GM04503 (cell line): ENCODE data around the gene MAD2L1BP.

Experiments
- DNase-seq: peaks from one replicate; pipeline ENCODE4 v3.0.0-alpha.2; 2012; ENCODE audit warnings: low read depth

Gene MAD2L1BP

DNA sequence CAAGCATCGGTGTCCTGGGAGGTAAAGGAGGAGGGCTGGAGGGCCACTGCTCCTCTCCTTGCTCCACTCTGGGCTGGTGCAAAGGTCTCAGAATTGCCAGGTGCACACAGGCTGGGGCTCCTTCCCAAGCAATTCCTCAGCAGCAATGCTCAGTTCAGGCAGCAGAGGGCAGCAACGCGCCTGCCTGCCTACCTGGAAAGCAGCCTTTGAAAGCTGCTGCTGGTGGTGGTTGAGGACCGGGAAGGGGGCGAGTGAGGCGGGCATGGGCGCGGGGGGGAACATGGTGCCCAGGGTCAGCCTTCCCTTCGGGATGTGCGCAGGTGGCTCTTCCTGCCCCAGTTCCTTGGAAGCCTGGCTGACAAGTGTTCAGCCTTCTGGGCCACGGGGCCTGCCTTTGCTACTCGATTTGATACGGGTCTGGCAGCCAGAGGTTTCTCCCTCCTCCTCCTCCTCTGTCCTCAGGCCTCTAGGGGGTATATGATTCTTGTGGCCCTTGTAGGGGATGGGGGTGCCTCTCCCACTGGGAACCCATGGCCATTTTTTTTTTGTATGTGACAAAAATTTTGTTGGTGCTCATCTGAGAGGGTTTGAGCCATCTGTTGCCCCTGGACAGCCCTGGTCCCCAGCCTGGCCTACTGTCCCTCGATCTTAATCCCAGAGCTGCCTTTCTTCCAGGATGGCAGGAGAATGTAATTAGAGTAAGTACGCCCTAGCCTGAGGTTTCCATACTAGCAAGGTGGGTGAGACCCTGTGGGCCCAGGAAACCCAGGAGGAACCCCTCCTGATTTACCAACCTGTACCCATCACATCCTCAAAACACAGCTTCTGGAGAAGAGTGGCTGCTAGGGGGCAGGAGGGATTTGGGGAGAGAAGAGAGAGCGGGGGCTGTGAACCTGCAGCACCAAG lies 31.9 kb downstream of the MAD2L1BP start:
- no peak for DNase-seq

GRCh38 chr6:43668151-43669028 lies 32.8 kb downstream of the MAD2L1BP start:
- DNase-seq = no peak

DNA sequence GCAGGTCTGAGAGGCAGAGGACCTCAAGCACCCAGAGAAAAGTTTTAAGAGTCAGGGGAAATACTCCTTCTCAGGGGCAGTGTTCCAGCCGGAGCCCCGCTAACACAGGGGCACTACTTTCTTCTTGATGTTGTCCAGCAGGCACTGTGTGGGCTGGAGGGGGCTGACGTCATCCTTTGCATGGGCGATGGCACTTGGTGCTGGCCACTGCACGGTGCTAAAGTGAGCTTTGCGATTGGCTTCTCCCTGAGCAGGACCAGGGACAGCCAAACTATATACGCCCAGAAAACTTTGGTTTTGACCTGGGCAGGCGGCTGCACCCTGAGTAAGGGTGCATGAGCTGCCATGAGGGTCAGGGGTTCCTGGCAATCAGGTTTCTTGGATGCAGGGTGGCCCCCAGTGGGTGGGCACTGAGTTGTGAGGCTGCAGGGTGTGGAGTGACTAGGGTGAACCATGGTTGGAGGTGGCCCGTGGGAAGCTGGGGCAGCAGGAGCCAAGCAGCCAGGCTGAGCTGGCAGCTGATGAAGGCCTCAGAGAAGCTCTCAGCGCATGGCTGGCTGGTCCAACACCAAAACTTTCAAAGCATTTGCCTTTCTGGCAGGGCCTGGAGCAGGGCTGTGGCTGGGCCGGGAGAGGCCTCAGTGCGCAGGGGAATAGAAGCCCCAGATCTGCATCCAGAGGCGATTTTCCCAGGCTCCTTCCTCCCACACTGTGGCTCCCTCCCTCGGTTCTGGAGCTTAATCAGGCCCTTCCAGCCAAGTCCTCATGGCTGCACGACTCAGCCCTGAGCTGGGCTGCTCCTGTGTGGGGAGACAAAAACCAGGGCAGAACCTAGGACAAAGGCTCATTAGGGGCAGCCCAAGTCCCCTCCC lies 33.6 kb downstream of the MAD2L1BP start:
- no peak for DNase-seq

GRCh38 chr6:43669922-43670622 lies 34.4 kb downstream of the MAD2L1BP start:
- DNase-seq = no peak

GRCh38 chr6:43670623-43670986 lies 35.0 kb downstream of the MAD2L1BP start:
- DNase-seq = no peak

DNA sequence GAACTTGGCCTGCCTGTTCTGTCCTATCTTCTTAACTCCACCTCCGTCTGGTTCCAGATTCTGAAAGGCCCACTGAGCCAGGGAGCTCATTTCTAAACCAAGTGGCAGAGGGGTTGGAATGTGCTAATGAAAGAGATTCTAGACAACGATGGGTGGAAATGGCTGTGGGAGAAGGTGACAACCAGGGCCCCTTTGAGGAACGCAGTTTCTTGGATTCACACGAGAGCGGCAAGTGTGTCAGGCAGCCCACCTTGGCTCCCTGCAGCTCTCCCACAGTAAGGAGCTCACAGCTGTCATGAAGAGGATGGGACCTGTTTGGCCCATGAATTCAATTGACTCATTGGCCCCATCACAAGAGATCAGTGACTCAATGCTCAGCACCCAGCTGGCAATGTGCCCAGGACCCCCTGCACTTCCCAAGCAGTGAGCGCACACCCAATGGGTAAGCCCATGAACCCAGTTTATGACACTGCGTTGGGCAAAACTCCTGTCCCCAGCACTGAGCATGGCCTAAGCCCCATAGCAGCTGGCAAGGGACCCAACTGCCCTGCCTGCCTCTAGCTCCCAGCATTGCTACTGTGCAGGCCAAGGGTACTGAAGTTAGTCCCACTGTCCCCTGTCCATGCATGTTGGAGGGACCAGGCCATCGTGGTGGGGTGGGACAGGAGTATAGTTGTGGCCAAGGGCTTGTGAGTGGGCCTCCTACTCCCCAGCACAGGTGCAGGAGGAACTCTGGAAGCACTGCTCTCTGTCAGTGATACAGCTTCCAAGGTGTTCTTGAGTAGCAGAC lies 35.6 kb downstream of the MAD2L1BP start:
- no peak for DNase-seq

DNA sequence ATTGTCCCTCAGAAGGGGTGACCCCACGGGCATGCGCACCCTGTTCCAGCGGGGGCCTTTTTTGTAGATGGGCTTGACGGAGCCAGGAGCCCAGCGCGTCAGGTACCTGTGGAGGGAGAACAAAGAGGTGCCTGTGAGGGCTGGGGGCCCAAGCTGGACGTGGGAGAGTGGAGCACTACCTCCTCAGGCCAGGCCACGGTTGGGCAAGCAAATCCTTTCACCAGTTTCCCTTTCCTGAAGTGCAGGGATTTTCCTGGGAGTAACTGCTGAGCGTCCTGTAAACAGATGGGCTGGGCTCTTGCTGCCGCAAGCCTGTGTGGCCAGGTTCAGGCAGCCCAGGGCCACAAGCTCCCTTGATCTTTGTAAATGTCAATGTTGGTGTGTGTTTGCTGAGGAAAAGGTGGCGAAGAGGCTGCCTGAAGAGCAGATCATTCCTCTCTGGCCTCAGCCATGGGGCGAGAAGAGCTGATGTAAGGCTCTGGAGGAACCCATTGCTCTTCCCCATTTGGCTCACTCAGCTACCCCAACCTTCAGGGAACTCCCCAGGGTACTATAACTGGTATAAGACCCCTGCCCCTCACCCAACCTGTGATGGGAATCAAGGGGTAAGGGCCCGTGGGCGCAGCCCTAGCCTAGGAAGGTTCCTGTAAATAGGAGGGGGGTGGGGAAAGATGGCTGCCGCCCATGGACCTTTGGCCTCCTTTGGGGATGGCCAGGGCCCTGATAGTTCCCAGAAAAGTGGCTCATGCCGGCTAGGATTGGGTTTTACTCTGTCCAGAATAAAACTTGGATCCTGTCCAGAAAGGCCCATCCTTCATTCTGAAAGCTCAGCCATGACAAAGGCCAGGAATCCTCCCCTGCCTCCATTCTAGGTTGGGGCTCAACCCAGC lies 36.4 kb downstream of the MAD2L1BP start:
- DNase-seq = no peak

- DNase-seq = no peak
Measured at GRCh38 chr6:43673444-43674084, 37.9 kb downstream of the MAD2L1BP start.

DNA sequence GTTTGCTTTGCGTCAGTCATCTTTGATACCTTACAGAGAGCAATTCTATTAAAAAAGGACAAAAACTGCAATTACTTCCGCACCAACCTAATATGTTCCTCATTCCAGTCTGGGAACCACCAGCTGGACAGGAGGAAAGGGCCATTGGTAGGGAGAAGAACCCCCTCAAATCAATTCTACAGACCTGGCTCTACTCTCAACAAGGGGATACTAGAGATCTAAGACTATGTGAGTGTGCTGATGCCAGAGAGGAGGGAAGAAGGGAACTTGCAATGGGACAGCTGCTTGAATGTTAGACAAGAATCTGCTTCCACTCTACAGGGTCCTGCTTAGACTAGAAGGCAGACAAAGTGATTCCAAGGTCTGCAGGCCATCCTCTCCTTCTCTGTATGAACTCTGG lies 38.7 kb downstream of the MAD2L1BP start:
- no peak for DNase-seq

DNA sequence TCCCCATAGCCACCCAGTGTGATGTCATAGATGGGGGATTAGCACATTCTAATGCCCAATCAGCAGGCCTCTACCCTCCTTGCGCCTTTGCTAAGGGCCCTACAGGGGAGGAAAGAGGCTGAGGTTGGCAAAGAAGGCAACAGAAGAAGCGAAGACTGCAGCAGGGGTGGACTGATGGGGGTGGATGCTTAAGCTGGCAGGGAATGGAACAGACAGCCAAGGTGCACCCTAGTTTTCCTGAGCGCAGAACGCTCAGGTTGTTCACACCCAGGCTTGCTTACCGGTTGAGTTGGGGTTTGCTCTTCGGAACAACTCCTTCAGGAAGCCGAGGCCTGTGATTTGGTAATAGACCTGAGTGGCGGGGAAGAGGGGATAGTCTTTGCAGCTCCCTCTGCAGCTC lies 39.3 kb downstream of the MAD2L1BP start:
- no peak for DNase-seq

- no peak for DNase-seq
Measured at GRCh38 chr6:43676962-43677606, 41.4 kb downstream of the MAD2L1BP start.

DNA sequence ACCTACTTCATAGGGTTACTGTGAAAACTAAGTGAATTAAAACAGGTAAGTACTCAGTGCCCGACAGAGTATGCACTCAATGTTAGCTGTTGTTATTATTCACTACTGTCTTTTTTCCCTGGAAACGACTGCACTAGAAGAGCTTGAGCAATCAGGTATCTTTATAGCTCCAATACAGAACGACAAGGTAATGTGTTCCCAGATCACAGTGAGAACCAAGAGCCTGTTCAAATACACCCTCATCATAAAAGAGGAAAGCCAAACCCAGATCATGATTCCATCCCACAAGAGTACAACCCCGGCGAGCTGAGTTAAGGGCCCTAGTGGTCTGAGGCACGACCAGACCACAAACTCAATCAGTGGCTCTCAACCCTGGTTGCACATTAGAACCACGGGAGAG lies 42.1 kb downstream of the MAD2L1BP start:
- DNase-seq = no peak

DNA sequence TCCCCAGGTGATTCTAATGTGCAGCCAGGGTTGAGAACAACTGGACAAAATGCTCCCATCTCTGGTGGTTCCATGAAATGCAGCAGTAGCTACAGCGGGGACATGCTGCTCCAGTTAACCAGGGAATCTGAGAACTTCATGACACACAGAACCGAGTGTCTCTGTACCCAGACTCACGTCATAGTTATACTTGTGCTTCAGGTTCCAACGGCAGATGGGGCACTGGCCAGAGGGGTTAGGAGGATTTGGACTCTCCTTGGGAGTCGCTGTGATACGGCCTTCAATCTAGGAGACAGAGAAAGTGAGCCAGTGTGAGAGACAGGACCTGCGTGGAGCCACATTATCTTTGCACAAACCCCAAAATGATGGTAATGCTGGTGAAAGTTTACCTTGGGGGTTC lies 42.7 kb downstream of the MAD2L1BP start:
- no peak for DNase-seq

DNA sequence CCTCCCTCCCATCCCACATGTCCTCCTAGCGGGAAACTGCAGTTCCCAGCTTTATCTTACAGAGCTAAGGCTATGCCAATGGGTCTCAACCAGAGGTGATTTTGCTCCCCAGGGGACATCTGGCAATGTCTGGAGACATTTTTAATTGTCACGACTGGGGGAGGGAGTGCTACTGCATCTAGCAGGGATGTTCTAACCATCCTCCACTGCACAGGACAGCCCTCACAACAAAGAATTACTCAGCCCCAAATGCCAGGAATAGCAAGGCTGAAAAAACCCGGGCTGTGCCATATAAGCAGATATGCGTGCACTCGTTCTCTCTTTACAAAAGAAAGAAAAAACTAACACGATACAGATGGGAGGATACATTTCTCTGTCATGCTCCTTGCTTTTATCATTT lies 43.4 kb downstream of the MAD2L1BP start:
- no peak for DNase-seq

DNA sequence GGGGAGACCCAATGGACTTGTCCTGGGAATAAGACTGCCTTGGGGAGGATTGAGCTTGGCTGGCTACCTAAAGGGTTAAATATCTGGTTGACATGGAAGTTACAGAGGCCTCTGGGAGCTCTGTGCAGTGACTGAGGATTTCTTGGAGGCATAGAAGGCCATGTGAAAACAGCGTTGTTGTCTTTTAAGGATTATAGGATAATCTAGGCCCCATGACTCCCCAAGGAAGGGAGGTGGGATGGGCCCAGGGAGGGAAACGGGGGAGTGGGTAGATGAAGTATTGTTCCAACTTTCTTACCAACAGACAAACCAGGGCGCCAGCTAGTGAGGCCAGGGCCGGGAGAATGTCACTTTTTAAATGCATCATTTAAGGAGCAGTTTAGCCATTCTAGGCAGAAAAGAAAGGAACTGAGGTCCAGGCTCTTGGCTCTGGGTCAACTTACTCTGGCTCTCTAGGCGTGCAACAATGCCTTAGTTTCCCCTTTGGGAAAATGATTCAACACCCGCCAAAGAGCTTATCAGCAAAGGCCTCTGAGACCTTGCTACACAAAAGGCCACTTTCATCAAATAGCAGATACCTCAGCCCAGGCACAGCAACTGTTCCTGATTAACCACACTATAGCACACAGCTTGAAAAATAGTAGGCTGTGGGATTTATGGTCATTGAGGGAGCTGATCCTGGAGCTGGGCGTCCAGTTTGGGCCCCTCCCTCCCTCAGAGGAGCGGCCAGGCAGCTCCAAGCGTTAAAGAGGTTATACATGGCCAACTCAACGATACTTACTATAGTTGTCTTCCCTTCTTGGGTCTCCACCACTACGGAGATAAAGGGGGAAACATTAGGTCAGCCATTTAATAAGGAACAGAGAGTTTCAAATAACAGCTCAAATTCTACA lies 44.9 kb downstream of the MAD2L1BP start:
- no peak for DNase-seq

GRCh38 chr6:43681303-43681702 lies 45.7 kb downstream of the MAD2L1BP start:
- DNase-seq = no peak

DNA sequence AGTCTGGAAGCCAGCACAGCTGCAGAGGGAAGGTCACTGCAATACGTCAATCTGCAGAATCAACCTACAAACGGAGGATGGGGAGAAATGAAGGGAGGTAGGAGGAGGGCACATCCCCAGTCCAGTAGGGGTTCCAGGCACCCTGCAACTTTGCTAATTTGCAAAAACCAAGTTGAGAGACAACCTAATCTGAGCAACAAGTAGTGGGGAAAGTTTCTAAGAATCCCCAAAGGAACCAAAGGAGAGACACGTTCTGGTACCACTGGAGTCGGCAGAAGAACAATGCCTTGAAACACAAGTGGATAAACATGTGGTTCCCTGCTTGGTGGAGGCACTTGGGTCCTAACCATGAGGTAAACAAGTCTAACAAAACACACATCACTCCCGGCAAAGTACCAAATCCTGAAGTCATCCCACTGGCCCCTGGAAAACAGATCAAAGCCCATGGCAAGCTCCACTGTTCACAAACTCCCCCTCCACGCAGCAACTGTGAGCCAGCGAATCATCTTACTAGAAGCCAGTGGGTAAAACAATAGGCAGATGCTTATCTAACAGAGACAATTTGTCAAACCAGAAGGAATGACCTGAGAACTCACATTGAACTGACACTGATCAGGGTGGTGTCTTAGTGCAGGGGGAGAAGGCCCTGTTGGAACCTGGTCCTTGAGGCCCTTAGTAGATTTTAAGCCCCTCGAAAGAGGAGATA lies 47.2 kb downstream of the MAD2L1BP start:
- no peak for DNase-seq
